Stimulated activated CD4-positive, alpha-beta T cell treated with anti-CD3 and anti-CD28 coated beads, TNF-alpha, amount 100 ng/mL, for 24 hours (primary cell): ENCODE data around the gene RNU7-1.

Source experiments
- DNase-seq, 3 experiments: peaks; one replicate each; pipeline ENCODE4 v3.0.0-alpha.2; 2020; ENCODE audit warnings: low read depth in 3 of 3

Gene RNU7-1

DNA sequence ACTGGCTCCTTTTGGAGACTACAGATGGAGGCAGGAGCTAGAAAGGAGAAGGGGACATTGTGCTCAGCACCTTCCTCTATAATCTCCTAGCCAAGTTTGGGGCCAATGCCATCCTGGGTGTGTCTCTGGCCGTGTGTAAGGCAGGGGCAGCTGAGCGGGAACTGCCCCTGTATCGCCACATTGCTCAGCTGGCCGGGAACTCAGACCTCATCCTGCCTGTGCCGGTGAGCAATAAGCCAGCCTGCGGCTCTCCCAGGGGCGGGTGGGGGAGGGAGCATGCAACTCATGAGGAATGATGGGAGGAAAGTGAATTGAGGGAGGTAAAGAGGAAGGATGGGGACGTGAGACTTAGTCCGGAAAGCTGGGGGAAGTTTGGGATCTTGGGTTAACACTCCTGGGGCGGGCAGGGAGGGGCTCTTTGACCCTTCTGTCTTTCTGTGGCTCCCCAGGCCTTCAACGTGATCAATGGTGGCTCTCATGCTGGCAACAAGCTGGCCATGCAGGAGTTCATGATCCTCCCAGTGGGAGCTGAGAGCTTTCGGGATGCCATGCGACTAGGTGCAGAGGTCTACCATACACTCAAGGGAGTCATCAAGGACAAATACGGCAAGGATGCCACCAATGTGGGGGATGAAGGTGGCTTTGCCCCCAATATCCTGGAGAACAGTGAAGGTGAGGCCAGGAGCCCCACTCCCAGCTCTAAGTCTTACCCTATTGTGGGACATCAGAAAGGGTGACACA, 26.0 kb upstream of the RNU7-1 start:
- DNase-seq, result no peak

DNA sequence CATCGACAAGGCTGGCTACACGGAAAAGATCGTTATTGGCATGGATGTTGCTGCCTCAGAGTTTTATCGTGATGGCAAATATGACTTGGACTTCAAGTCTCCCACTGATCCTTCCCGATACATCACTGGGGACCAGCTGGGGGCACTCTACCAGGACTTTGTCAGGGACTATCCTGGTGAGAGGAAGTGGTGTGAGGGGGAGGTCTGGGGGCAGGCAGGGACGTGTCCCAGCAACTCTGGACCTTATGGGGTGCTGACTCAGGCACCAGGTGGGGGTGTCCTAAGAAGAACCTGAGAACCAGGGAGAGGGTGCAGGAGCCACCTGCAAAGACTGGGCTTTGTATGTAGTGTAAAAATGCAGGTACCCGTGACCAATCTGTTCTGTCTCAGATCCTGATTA, 24.0 kb upstream of the RNU7-1 start:
- no peak for DNase-seq

DNA sequence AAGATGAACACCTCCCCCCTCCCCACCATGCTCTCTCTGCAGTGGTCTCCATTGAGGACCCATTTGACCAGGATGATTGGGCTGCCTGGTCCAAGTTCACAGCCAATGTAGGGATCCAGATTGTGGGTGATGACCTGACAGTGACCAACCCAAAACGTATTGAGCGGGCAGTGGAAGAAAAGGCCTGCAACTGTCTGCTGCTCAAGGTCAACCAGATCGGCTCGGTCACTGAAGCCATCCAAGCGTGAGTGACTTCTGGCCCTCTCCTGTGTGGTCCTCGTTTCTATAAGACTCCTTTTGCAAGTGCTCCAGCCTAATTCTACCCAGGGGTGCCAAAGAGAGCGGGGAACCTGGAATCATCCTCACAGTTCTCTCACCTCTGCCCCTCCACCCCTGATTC, 22.1 kb upstream of the RNU7-1 start:
- DNase-seq, result no peak

DNA sequence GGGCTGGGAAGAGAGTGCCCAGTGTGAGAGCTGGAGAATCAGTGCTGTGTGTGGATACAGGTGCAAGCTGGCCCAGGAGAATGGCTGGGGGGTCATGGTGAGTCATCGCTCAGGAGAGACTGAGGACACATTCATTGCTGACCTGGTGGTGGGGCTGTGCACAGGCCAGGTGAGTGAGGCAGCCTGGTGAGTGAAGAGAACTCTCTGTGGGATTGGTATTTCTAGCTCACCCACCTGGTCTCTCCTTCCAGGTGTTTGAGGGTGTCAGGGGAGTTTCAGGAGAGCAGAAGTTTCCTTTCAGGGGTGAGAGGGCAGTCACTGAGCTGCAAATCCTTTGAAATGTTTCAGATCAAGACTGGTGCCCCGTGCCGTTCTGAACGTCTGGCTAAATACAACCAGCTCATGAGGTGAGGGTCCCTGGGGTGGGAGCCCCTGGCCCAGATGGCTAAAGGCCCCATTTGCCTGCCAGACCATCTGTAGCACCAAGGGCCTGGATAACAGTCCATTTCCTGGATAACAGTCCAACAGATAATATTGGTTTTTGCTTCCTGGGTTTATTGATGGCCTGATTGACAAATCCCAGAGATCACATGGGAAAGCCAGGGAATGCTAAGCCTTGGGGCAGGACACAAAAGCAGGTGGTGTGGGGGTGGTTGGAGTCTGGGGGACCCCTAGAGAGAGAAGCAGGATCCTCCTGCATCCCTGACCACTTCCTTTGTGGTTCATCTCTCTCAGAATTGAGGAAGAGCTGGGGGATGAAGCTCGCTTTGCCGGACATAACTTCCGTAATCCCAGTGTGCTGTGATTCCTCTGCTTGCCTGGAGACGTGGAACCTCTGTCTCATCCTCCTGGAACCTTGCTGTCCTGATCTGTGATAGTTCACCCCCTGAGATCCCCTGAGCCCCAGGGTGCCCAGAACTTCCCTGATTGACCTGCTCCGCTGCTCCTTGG, 21.3 kb upstream of the RNU7-1 start:
- DNase-seq, result no peak

DNA sequence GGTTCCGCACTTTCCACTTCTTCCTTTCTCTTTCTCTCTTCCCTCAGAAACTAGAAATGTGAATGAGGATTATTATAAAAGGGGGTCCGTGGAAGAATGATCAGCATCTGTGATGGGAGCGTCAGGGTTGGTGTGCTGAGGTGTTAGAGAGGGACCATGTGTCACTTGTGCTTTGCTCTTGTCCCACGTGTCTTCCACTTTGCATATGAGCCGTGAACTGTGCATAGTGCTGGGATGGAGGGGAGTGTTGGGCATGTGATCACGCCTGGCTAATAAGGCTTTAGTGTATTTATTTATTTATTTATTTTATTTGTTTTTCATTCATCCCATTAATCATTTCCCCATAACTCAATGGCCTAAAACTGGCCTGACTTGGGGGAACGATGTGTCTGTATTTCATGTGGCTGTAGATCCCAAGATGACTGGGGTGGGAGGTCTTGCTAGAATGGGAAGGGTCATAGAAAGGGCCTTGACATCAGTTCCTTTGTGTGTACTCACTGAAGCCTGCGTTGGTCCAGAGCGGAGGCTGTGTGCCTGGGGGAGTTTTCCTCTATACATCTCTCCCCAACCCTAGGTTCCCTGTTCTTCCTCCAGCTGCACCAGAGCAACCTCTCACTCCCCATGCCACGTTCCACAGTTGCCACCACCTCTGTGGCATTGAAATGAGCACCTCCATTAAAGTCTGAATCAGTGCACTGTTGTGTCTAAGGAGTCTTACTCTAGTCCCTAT, 20.4 kb upstream of the RNU7-1 start:
- no peak for DNase-seq

DNA sequence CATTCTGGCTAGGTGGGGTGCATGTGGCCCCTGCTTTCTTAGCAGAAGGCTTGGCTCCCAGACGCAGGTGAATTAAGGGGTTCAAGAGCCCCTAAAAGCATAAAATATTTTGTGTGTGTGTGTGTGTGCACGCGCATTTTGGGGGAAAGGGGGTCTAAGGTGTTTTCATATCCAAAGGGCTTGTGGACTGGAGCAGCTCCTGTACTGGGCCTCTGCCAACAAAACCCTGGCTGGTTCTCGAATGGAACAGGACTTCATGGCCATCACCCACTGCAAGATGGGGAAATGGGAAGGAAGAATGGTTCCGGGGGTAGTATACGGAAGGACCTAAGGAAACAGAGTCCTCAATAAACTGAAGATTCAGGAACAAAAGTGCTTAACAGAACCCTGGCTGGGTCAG, 19.8 kb upstream of the RNU7-1 start:
- DNase-seq, result no peak

DNA sequence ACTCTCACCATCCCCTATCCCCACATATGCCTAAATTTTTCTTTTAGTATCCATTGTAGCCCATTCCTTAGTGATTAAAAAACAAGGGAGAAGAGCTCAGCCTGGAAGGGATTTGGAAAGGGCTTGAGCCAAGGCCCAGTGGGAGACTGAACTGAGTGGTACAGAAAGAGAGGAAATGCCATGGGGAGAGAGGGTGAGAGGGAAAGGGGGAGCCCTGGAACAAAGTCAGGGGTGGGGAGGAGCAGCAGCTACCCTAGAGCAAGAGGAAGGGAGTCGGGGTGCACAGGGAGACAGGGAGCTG, 18.4 kb upstream of the RNU7-1 start:
- no peak for DNase-seq

DNA sequence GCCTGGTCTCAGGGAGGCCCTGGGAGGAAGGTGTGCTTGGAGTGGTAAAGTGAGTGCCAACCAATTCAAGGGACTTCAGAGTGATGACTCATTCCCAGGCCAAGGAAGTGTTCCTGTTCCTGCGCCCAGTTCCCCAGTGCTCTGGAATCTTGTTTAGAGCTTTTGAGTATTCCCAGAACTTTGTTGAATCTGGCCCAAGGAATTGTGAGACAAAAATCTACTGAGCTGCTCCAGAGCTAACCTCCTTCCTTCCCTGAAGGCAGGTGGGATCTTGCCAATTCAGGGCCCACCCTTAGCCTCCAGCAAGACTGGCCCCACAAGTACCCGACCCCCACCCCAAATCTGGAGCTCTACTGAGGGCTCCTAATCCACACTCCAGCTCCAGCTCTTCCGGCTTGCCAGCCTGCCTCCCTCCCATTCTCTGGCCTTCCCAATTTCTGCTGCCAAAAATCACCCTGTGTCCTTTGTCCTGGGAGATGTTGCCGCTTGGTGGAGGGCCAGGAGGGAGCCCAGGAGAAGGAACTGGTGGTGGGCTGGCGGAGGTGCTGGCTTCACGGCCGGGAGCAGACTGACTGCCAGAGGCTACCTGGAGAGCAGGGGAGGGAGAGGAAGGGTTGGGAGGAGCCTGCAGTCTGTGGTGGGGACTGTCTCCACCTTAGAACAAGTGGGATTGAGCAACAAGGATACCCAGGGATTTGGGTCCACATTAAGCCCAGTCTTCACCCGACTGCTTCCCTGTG, 17.9 kb upstream of the RNU7-1 start:
- DNase-seq, result no peak

DNA sequence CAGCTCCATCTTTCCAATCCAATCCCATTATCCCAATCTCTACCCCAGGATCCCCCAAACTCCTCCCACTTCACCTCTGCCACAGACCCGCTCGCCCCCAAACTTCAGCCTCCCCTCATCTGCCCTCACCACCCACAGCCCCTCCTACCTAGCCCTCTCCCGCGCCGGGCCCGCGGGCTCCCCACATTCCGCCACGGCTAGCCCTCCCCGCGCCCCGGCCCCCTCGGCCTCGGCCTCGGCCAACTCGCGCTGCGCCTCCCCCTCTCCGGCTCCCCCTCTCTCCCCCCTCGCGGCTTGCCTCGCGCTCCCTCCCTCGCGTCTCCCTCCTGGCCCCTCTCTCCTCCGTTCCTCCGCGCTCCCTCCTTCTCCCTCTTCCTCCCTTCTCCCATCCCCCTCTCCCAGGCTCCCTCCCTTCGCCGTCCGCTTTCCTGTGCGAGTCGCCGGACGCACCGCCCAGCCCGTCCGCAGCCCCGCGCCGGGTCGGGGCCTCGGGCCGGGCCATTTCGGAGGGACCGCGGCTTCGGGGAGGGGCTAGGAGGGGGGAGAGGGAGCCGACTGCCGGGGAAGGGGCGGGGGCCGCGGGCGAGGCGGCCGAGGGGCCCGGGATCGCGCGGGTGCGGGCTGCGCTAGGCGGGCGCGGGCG, 16.1 kb upstream of the RNU7-1 start, which contains the start of gene ATN1:
Gene ATN1 (plus strand): TSS at position 581 of the 643 bp plus-strand sequence. CDS start 6,043 bp downstream, outside the sequence.
- no peak for DNase-seq

DNA sequence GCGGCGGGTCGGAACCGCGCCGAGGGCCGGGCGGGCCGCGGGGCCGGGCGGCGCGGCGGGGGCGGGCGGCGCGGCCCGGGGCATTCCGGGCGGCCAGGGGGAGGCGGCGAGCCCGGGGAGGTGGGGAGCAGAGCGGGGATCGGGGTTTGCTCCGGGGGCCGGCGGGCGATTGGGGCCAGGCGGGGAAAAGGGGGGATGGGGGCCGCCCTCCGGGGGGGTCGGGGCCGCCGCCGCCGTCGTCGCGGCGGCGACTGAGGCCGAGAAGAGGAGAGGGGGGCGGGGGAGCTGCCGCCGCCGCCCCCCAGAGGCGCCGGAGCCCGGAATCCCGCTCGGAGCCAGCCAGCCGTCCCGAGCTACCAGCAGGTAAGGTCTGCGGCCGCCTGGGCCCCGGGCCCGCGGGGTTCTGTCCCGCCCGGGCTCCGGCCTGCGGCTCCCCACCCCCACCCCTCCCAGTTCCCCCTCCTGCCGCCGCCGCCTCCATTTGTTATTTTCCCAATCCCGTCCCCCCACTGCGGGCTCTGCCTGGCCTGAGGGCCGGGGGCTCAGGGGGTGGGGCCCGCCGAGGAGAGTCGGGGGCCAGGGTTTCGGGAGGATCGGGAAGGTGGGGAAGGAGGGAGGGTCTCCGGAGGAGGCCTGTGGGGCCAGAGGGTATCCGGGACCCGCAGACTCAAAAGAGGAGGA, 15.5 kb upstream of the RNU7-1 start:
- no peak for DNase-seq

DNA sequence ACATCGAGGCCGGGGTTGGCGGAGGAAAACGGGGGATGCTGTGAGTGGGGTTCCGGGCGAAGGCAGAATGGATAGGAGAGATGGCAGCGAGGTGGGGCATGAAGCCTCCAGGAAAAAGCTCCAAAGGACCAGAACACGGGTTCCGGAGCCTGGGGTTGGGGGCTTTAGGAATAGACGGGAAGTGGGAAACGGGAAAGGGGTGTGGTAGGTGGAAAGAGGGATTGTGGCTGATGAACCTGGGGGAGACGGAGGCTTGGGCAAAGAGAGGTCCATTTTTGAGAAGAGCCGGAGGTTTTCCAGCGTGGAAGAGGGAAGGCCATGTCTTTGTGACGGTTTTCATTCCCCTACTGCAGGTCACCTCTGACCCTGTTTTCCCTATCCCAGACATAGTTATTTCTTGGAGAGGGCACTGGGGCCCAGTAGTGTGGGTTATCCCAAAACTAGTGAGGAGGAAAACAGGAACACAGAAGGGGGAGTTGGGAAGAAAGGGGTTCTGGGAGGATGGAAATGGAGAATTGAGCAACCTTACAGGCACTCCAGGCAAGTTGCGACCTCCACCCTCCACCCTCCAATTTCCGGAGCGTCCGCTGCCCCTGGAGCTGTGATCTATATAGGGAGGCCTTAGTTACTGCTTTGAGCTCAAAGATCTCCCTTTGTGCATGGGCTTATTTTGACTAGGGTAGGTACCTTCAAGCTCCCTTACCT, 14.8 kb upstream of the RNU7-1 start:
- DNase-seq, result no peak

DNA sequence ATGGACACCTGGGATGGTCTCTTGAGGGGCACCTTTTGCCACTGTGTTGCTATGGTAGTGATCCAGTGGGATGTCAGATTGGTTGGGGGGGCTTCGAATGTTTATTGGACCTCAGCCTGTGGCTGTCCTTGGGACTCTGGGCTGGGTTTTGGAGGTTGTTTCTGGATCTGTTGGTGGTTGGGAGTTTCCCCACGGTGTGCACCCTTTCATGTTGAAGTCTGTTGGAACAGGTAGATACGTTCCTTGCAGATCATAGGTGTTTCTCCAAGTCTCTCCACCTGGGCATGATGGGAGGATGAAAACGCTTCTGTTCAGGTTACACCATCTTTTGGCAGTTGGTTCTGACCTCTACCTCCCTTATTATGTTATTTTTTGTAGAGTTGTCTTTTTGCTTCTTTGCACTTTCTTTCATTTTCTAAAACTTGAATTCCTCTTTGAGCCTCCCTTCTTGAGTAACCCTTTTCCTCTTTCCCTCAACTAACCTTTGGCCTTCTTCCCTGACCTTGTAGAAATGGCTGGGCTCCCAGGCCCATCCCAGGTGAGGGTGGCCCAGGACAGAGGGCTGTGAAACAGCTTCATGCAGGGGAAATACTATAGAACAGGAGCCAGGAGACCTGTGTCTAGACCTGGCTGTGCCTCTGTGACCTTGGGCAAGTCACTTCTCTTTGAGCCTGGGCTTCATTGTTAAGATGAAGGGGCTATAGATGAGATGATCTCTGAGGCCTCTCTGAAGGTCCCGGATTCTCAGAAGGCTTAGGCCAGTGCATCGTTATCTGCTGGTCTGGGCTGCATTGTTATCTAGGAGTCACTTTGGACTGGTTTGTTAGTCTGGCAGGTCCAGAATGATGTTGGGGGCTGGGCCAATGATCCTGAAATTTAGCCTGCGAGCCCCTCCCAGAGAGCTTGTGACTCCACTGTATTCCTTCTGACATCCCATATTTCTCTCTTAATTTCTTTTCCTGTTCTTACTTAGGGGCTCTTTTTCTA, 13.9 kb upstream of the RNU7-1 start:
- no peak for DNase-seq

DNA sequence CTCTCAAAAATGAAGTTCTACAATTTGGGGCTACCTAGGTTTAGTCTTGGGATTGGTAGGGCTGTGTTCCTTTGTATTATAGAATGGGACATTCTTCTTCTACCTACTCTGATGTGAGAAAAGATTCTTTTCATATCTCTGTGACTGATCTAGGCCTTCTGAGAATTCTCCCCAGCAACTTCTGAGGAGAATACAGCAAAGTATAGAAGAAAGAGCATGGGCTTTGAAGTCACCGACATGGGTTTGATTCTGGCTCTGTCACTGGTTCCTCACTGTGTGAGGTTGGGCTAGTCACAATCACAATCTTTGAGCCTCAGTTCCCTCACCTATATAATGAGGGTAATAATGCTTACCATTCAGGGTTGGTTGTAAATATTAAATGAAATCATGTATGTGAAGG, 10.8 kb upstream of the RNU7-1 start:
- no peak for DNase-seq

DNA sequence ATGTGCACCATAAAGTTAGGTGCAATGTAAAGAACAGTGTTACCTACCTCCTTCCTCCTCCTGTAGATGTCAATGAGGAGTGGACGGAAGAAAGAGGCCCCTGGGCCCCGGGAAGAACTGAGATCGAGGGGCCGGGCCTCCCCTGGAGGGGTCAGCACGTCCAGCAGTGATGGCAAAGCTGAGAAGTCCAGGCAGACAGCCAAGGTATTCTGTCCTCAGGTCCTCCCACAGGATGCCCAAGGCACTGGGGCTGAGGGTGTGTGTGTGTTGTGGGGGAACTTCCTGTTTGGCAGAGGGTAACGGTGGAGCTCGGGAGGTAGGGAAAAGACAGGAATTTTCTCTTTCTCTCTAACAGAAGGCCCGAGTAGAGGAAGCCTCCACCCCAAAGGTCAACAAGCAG, 9.5 kb upstream of the RNU7-1 start:
- DNase-seq, result no peak

DNA sequence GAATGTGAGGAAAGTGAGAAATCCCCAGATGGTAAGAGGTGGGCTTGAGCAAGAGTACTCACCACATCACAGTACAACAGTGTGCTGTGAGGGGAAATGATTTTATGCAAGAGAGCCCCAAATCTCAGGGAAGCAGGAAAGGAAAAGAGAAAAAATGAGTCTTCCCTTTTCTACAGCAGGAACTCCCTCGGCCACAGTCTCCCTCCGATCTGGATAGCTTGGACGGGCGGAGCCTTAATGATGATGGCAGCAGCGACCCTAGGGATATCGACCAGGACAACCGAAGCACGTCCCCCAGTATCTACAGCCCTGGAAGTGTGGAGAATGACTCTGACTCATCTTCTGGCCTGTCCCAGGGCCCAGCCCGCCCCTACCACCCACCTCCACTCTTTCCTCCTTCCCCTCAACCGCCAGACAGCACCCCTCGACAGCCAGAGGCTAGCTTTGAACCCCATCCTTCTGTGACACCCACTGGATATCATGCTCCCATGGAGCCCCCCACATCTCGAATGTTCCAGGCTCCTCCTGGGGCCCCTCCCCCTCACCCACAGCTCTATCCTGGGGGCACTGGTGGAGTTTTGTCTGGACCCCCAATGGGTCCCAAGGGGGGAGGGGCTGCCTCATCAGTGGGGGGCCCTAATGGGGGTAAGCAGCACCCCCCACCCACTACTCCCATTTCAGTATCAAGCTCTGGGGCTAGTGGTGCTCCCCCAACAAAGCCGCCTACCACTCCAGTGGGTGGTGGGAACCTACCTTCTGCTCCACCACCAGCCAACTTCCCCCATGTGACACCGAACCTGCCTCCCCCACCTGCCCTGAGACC, 8.0 kb upstream of the RNU7-1 start:
- no peak for DNase-seq

DNA sequence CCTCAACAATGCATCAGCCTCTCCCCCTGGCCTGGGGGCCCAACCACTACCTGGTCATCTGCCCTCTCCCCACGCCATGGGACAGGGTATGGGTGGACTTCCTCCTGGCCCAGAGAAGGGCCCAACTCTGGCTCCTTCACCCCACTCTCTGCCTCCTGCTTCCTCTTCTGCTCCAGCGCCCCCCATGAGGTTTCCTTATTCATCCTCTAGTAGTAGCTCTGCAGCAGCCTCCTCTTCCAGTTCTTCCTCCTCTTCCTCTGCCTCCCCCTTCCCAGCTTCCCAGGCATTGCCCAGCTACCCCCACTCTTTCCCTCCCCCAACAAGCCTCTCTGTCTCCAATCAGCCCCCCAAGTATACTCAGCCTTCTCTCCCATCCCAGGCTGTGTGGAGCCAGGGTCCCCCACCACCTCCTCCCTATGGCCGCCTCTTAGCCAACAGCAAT, 7.4 kb upstream of the RNU7-1 start:
- no peak for DNase-seq

DNA sequence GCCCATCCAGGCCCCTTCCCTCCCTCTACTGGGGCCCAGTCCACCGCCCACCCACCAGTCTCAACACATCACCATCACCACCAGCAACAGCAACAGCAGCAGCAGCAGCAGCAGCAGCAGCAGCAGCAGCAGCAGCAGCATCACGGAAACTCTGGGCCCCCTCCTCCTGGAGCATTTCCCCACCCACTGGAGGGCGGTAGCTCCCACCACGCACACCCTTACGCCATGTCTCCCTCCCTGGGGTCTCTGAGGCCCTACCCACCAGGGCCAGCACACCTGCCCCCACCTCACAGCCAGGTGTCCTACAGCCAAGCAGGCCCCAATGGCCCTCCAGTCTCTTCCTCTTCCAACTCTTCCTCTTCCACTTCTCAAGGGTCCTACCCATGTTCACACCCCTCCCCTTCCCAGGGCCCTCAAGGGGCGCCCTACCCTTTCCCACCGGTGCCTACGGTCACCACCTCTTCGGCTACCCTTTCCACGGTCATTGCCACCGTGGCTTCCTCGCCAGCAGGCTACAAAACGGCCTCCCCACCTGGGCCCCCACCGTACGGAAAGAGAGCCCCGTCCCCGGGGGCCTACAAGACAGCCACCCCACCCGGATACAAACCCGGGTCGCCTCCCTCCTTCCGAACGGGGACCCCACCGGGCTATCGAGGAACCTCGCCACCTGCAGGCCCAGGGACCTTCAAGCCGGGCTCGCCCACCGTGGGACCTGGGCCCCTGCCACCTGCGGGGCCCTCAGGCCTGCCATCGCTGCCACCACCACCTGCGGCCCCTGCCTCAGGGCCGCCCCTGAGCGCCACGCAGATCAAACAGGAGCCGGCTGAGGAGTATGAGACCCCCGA, 6.8 kb upstream of the RNU7-1 start:
- peak in 1 of 3 experiments; percentile 66 for DNase-seq
